Left colon (tissue), 2 donors: ENCODE measurements around the gene EXOC5. TPM values are rescaled to one million over a fixed set of nuclear protein-coding genes. Genes with fewer than 3 reads are reported as not detected.
"Not testable (repeated sequence)": the region's sequence is repeated elsewhere in the genome, so short reads cannot be mapped to it uniquely, and the experiment has no call there.

ENCODE experiments used
- ATAC-seq: fragments of 200-7000 bp; cut with Tn5 transposase; one replicate; pipeline ENCODE4 v1.9.1; 2020; ENCODE audit warnings: mild to moderate bottlenecking, moderate library complexity
- DNase-seq, 2 donors: peaks; one replicate each; pipeline ENCODE4 v3.0.0-alpha.2; 2020
- intact Hi-C, 2 donors: fragments of 100-400 bp; cut with DNase I in 1 of 2; cut with micrococcal nuclease in 1 of 2; formaldehyde crosslinking; loops; one replicate each; pipeline versions ENCODE4 v1.11.2 to v1.14.0; 2022; cut with DNase I, micrococcal nuclease
- total RNA-seq, 2 donors: library from RNA; stranded (reverse); fragmentation: NEBNext Ultra II Directional; extraction: Animal tissue kit (Norgen Biotek cat#: 25700); gene quantifications; one replicate each; pipeline ENCODE4 v1.2.1, GENCODE V29; 2021
- donor health status: DM: no; HTN: no; CAD: no.
- donor health status: DM: yes; HTN: yes; CAD: no.

The EXOC5 gene
- total RNA-seq, 2 donors from 2014 or later = 45.8 to 47.0 TPM

GRCh38 chr14:57262117-57262516 is 6.6 kb downstream of the EXOC5 start:
- DNase-seq (no peak), ATAC-seq (no peak)
- intact Hi-C loops = no loop called here

GRCh38 chr14:57261604-57262003 is 7.1 kb downstream of the EXOC5 start:
- DNase-seq (no peak), ATAC-seq (no peak)
- intact Hi-C loops = no loop called here

DNA sequence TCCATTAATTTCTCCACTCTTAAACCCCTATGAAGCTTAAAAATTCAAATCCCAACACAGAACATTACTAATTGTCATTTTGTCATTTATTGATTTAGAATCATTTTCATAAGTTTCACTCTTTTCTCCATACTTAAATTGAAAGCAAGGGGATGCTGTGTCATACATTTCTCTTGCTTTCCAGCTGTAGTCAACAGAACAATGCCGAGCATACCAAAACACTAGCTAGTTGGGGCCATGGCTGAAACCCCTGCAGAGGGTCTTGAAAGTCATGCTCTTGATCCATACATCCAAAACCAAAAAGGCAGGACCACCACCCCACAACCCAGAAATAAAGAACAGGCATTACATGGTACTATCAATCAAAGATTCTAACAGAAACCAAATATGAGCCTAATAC is 9.0 kb downstream of the EXOC5 start:
- ATAC-seq (no peak), DNase-seq (no peak)
- intact Hi-C loops = no loop called here

GRCh38 chr14:57258221-57258620 is 10.5 kb downstream of the EXOC5 start:
- intact Hi-C loops, ATAC-seq, DNase-seq: not testable (repeated sequence)

- intact Hi-C loops = no loop called here
- DNase-seq (no peak), ATAC-seq (no peak)
These were observed 13.8 kb downstream of the EXOC5 start for GRCh38 chr14:57254884-57255283.

DNA sequence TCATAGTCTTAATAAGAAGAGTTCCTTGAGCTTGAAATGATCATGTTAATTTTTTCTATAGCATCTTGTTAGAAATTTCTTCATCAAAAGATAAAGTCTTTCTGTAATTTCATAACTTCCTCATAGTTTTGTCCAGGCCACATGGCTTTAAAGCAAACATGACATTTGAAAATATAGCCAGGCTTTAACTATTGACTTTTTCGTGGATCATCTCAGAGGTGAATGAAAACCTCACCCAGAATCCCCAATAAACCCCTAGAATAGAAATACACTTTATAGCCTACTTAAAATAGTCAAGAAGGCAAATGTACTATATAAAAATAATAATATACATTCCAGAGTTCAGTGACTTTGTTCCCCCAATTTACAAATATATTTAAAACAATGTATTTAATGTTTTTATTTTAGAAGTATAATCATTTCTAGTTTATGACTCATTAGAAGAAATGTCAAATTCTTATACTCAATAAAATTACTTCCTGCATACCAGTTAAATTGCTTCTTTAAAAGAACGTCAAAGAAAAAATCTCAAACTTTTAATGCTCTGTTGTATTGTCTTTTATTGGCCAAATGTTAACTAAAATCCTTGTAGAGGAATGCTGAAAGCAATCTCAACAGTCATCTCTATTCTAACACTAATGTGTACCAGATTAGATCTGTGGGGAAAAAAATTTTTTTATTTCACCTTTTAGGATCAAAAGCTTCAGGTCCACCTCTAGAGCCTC is 21.6 kb downstream of the EXOC5 start:
- intact Hi-C loops = no loop called here
- ATAC-seq (no peak), DNase-seq (no peak)

DNA sequence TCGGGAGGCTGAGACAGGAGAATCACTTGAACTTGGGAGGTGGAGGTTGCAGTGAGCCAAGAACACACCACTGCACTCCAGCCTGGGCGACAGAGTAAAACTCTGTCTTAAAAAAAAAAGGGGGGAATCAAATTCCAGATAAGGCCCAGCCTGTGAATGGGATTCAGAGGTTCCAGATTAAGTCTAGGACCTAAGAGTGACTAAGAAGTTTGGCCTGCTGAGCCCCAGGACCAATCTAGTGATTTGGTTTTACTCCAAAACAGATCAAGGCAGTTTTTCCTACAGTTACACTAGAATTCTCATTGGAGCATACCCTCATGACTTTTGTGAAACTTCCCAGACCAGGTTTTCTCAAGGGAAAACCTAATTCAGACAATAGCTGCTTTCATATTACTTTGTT is 22.8 kb downstream of the EXOC5 start:
- intact Hi-C loops = no loop called here
- DNase-seq (no peak), ATAC-seq (no peak)

GRCh38 chr14:57244106-57244505 is 24.6 kb downstream of the EXOC5 start:
- DNase-seq = no peak
- ATAC-seq = no peak
- intact Hi-C loops = no loop called here

GRCh38 chr14:57243320-57243719 is 25.4 kb downstream of the EXOC5 start:
- intact Hi-C loops = no loop called here
- ATAC-seq = no peak
- DNase-seq = no peak

GRCh38 chr14:57240115-57240514 is 28.6 kb downstream of the EXOC5 start:
- intact Hi-C loops, DNase-seq, ATAC-seq: not testable (repeated sequence)

DNA sequence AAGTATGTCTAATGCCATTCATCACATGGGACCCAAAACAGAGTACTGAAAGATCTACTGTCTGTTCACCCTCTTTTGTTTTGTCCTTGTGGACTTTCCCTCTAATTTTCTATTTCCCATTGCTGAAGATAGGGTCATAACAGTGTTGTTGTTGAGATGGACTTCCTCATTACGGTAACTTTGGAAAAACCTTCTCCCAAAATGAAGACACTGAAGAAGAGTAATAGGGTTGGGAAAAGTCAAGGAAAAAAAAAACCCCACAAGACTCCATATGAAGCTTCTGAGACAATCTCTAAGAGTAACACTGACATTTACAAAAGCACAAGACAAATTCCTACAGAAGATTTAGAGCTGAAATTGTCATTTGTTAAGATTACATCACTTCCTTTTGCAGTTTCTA is 36.7 kb downstream of the EXOC5 start:
- ATAC-seq (no peak), DNase-seq (no peak)
- intact Hi-C loops = no loop called here

GRCh38 chr14:57228320-57228719 is 40.4 kb downstream of the EXOC5 start:
- intact Hi-C loops, DNase-seq, ATAC-seq: not testable (repeated sequence)

DNA sequence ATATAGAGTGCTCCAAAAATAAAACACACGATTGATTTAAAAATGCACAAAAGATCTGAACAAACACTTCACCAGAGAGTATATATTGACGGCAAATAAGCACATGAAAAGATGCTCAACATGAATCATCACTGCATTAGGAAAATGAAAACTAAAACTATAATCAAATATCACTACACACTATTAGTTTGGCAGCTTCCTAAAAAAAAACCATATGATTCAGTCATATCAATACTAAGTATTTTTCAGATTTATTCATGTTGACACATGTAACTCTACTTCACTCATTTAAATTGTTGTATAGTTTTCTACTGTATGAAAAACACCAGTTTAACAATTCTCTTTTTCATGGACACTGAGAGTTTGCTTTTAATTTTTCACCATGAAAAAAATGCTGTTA is 41.6 kb downstream of the EXOC5 start:
- DNase-seq (no peak), ATAC-seq (no peak)
- intact Hi-C loops = no loop called here

- ATAC-seq (no peak), DNase-seq (no peak)
- intact Hi-C loops = no loop called here
These were observed 46.8 kb downstream of the EXOC5 start for GRCh38 chr14:57221931-57222330.

- intact Hi-C loops = no loop called here
- DNase-seq = no peak
- no peak for ATAC-seq
These were observed 55.8 kb downstream of the EXOC5 start for GRCh38 chr14:57212919-57213318.

GRCh38 chr14:57209561-57209960 is 59.1 kb downstream of the EXOC5 start:
- ATAC-seq (no peak), DNase-seq (no peak)
- intact Hi-C loops = no loop called here

DNA sequence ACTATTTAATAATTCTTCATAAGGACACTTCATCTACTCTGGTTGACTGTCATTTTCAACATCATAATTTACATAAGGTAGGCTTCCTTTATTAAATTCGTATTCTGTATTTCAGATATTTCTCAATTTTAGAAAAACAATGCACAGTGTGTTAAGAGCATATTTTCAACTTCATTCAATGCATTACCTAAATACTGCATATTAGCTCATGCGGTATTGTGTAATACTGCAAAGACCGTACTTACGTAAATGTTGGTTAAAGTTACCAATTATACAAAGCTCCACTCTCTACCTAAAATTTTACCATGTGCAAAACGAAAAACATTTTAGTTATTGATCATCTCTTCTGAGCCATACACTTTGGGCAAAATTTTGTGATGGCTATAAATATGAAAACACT is 62.8 kb downstream of the EXOC5 start:
- ATAC-seq (no peak), DNase-seq (no peak)
- intact Hi-C loops = no loop called here

DNA sequence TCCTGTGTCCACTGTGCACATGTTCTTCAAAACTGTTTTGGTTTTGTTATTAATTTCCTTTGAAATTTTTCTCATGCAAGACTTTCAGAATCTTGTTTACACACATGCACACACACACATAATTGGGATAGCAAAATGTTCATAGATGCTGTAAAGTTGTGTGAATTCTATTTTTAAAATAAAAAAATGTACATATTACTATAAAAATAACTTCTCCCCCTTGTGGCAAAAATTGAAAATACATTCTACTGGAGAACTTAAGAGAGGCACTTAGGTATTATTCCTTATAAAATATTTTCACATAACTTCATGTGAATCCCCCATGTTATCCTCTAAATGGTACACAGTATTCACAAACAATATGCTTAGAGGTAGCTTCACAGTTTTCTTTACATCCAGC is 66.0 kb downstream of the EXOC5 start:
- intact Hi-C loops, ATAC-seq, DNase-seq: not testable (repeated sequence)

DNA sequence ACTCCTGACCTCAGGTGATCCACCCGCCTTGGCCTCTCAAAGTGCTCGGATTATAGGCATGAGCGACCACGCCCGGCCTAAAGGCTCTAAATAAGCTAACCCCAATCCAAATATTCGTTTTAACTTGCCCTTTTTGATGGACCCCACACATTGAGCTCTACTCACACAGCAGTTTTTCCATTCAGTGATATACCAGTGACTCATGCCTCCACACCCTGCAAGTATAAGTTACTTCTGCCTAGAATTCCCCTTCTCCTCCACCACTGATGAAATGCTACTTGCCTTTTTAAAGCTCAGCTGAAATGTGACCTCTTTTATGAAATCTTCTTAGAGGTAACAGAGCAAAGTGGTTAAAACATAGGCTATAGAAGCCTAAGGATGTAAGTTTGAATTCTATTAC is 68.8 kb downstream of the EXOC5 start:
- ATAC-seq (no peak), DNase-seq (no peak)
- intact Hi-C loops = no loop called here

DNA sequence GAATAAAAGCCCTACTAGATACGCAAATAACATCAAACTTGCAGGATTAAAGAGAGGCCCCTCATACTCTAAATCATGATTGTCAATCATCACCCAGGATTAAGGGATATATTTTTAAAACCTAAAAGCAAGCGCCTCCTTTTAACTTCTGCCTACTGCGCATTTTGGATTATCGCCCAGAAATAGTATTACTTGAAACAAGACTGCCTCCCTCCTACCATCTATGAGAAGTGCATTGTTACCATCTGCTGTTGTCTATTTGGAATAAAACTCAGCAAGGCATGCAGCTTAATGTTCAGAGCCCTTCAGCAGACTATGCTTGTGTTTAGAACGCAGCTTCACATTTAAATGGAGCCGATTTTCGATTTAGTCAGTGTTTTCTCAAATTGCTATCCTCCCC is 79.6 kb downstream of the EXOC5 start:
- ATAC-seq = no peak
- intact Hi-C loops = no loop called here
- DNase-seq = no peak
